ENCODE results near the gene CSNK1A1. TPM values are rescaled to one million over a fixed set of nuclear protein-coding genes. Genes with fewer than 3 reads are reported as not detected.

CSNK1A1 gene
- total RNA-seq, 1 experiment from 2014 or later = 247 TPM

Other genes with a start within 250 kb of the CSNK1A1 start
- 14.1 and 20.3 TPM in 2 replicates for gene GRPEL2, start 205.9 kb downstream of the CSNK1A1 start, total RNA-seq (2014; rRNA removed; shearing (Covaris generic))
- 8.2 and 12.0 TPM in 2 replicates for gene PCYOX1L, start 193.4 kb downstream of the CSNK1A1 start, total RNA-seq (2014; rRNA removed; shearing (Covaris generic))
- not detected in 2 replicates for gene IL17B, start 172.1 kb downstream of the CSNK1A1 start, total RNA-seq (2014; rRNA removed; shearing (Covaris generic))
- 0.15 and 0.20 TPM in 2 replicates for gene ARHGEF37, start 30.1 kb upstream of the CSNK1A1 start, total RNA-seq (2014; rRNA removed; shearing (Covaris generic))
- gene PPARGC1B, start 178.9 kb upstream of the CSNK1A1 start, total RNA-seq (2014; rRNA removed; shearing (Covaris generic)) = 0.66 and 0.86 TPM in 2 replicates